Activated CD4-positive, CD25-positive, alpha-beta regulatory T cell (primary cell): Measurements from ENCODE around the gene TNS3.

ENCODE experiments used
- DNase-seq, 4 experiments: peaks; one replicate each; lab custom pipeline; 2025; lab: John Stamatoyannopoulos, UW

The TNS3 gene

GRCh38 chr7:47521816-47522561, 59.9 kb downstream of the TNS3 start:
- no peak for DNase-seq

GRCh38 chr7:47521011-47521795, 60.7 kb downstream of the TNS3 start:
- no peak for DNase-seq

- DNase-seq = no peak
Observed at GRCh38 chr7:47520406-47520805, 61.5 kb downstream of the TNS3 start.

GRCh38 chr7:47518827-47519226, 63.1 kb downstream of the TNS3 start:
- no peak for DNase-seq

- no peak for DNase-seq
Observed at GRCh38 chr7:47517821-47518480, 64.0 kb downstream of the TNS3 start.

- DNase-seq = no peak
Observed at GRCh38 chr7:47516985-47517600, 64.8 kb downstream of the TNS3 start.

GRCh38 chr7:47516386-47516785, 65.5 kb downstream of the TNS3 start:
- no peak for DNase-seq

GRCh38 chr7:47515305-47515834, 66.5 kb downstream of the TNS3 start:
- DNase-seq = no peak

GRCh38 chr7:47514818-47515217, 67.1 kb downstream of the TNS3 start:
- DNase-seq = no peak

GRCh38 chr7:47514367-47514766, 67.5 kb downstream of the TNS3 start:
- no peak for DNase-seq

- no peak for DNase-seq
Observed at GRCh38 chr7:47513741-47514241, 68.1 kb downstream of the TNS3 start.

- no peak for DNase-seq
Observed at GRCh38 chr7:47512481-47513176, 69.3 kb downstream of the TNS3 start.

GRCh38 chr7:47511699-47512370, 70.1 kb downstream of the TNS3 start:
- no peak for DNase-seq

GRCh38 chr7:47510786-47511185, 71.1 kb downstream of the TNS3 start:
- DNase-seq = no peak

- DNase-seq = no peak
Observed at GRCh38 chr7:47510192-47510591, 71.7 kb downstream of the TNS3 start.

- no peak for DNase-seq
Observed at GRCh38 chr7:47509571-47509970, 72.3 kb downstream of the TNS3 start.

- DNase-seq = no peak
Observed at GRCh38 chr7:47508389-47509380, 73.2 kb downstream of the TNS3 start.

- DNase-seq = no peak
Observed at GRCh38 chr7:47507522-47507921, 74.4 kb downstream of the TNS3 start.
